Loucy (cell line): Measurements from ENCODE around the gene NR3C2.

Experiments used
- EZH2phosphoT487 ChIP-seq: fragments of 200-600 bp; IDR thresholded peaks from 2 replicates; pipeline ENCODE4 v1.6.1; 2018; ENCODE audit warnings: antibody characterized with exemption, mild to moderate bottlenecking, moderate library complexity, borderline replicate concordance
- TF ChIP-seq, protein P1 (sequence below): fragments of 200-600 bp; sonication (generic); conservative IDR thresholded peaks from 2 replicates; pipeline ENCODE4 v1.5.1; 2014; ENCODE audit warnings: mild to moderate bottlenecking, antibody characterized with exemption, low read length

DNA sequence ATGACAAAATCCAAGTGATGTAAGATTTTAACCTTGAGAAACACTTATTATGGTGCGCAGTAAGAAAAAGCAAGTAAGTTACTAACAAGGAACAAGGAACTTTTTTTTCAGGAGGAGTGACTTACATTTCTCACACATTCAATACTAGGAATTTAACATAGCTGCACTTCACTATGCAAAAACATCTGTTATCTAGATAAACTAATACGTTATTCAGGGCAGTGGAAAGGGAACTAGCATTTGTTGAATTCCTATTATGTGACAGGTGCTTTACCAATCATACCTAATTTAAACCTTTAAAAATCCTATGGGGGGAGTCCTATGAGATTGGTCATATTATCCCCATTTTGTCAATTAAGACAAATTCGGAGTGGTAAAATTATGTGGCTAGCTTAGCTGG is 238.0 kb downstream of the NR3C2 start:
- TF ChIP-seq, protein P1, sequence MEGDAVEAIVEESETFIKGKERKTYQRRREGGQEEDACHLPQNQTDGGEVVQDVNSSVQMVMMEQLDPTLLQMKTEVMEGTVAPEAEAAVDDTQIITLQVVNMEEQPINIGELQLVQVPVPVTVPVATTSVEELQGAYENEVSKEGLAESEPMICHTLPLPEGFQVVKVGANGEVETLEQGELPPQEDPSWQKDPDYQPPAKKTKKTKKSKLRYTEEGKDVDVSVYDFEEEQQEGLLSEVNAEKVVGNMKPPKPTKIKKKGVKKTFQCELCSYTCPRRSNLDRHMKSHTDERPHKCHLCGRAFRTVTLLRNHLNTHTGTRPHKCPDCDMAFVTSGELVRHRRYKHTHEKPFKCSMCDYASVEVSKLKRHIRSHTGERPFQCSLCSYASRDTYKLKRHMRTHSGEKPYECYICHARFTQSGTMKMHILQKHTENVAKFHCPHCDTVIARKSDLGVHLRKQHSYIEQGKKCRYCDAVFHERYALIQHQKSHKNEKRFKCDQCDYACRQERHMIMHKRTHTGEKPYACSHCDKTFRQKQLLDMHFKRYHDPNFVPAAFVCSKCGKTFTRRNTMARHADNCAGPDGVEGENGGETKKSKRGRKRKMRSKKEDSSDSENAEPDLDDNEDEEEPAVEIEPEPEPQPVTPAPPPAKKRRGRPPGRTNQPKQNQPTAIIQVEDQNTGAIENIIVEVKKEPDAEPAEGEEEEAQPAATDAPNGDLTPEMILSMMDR: no peak
- no peak for TF ChIP-seq EZH2phosphoT487
